Activated T-helper 1 cell treated with Interleukin-2 at 50 U/mL for 16 hours (primary cell): Measurements from ENCODE around the gene SCARB2.
"Not testable (repeated sequence)": the region's sequence is repeated elsewhere in the genome, so short reads cannot be mapped to it uniquely, and the experiment has no call there.

Source experiments
- DNase-seq: peaks from one replicate; pipeline ENCODE4 v3.0.0-alpha.2; 2020; ENCODE audit warnings: low read depth

The SCARB2 gene

GRCh38 chr4:76213415-76214176 lies at the start of gene SCARB2:
Gene SCARB2, minus strand, starts transcription at chr4:76213824. Its CDS starts 281 bp downstream, at chr4:76213543.
- peak; percentile 62 for DNase-seq

- no peak for DNase-seq
These were observed 46.9 kb upstream of the SCARB2 start for GRCh38 chr4:76260571-76260970.

GRCh38 chr4:76257824-76258223 lies 44.2 kb upstream of the SCARB2 start:
- DNase-seq = no peak

- DNase-seq = no peak
These were observed 43.3 kb upstream of the SCARB2 start for GRCh38 chr4:76256968-76257367.

- no peak for DNase-seq
These were observed 42.4 kb upstream of the SCARB2 start for GRCh38 chr4:76256032-76256431.

- no peak for DNase-seq
These were observed 39.9 kb upstream of the SCARB2 start for GRCh38 chr4:76253511-76253910.

- DNase-seq = no peak
These were observed 38.6 kb upstream of the SCARB2 start for GRCh38 chr4:76252271-76252653.

GRCh38 chr4:76251441-76252270 lies 38.0 kb upstream of the SCARB2 start, which contains the start of gene FAM47E:
Gene FAM47E, plus strand, starts transcription at chr4:76251721. Its CDS starts 26 bp downstream, at chr4:76251747.
- no peak for DNase-seq

GRCh38 chr4:76250962-76251361 lies 37.3 kb upstream of the SCARB2 start:
- no peak for DNase-seq

GRCh38 chr4:76246852-76247251 lies 33.2 kb upstream of the SCARB2 start:
- no peak for DNase-seq

GRCh38 chr4:76246025-76246424 lies 32.4 kb upstream of the SCARB2 start:
- no peak for DNase-seq

GRCh38 chr4:76243877-76244276 lies 30.3 kb upstream of the SCARB2 start:
- not testable (repeated sequence) for DNase-seq

- no peak for DNase-seq
These were observed 26.6 kb upstream of the SCARB2 start for GRCh38 chr4:76240236-76240635.

GRCh38 chr4:76238701-76239100 lies 25.1 kb upstream of the SCARB2 start:
- DNase-seq = no peak

- DNase-seq = no peak
These were observed 24.6 kb upstream of the SCARB2 start for GRCh38 chr4:76238236-76238635.

GRCh38 chr4:76235915-76236314 lies 22.3 kb upstream of the SCARB2 start:
- DNase-seq = no peak

- no peak for DNase-seq
These were observed 21.8 kb upstream of the SCARB2 start for GRCh38 chr4:76235407-76235806.

- no peak for DNase-seq
These were observed 21.0 kb upstream of the SCARB2 start for GRCh38 chr4:76234679-76235044.

GRCh38 chr4:76233967-76234678 lies 20.5 kb upstream of the SCARB2 start:
- DNase-seq = no peak

- DNase-seq = no peak
These were observed 19.9 kb upstream of the SCARB2 start for GRCh38 chr4:76233529-76233928.

GRCh38 chr4:76233083-76233482 lies 19.5 kb upstream of the SCARB2 start:
- no peak for DNase-seq

GRCh38 chr4:76232681-76233080 lies 19.1 kb upstream of the SCARB2 start:
- no peak for DNase-seq

- no peak for DNase-seq
These were observed 12.8 kb upstream of the SCARB2 start for GRCh38 chr4:76226418-76226817.
